ENCODE results near the gene CDH20. TPM values are rescaled to one million over a fixed set of nuclear protein-coding genes. Genes with fewer than 3 reads are reported as not detected.

Gene CDH20
- total RNA-seq, 1 experiment from 2014 or later, result not detected

GRCh38 chr18:61569176-61569892 lies 236.1 kb downstream of the CDH20 start:
- H3K9me3 ChIP-seq (replicated peaks), result peaks cover 2% of the 10 kb centered on the region; the same call in 1 of the 2 replicates
- no peaks in the 10 kb centered on the region for H3K27me3 ChIP-seq (replicated peaks)
- H3K4me3 ChIP-seq, result no peak overlapping the region

GRCh38 chr18:61570070-61570469 lies 236.8 kb downstream of the CDH20 start:
- Histone ChIP-seq H3K27ac (peak overlapping the region; percentile 83), H3K4me3 (no peak overlapping the region)

More at GRCh38 chr18:61569176-61569892, 236.1 kb downstream of the CDH20 start:
- peak; percentile 79 to 90 for DNase-seq (ENCODE audit: low read depth in 1 of 2, low spot score in 2 of 2)
- H3K4me1 ChIP-seq (replicated peaks), result peaks cover 21% of the 10 kb centered on the region
- no peaks in the 10 kb centered on the region for H3K36me3 ChIP-seq
- H3K27ac ChIP-seq, result peak overlapping the region; percentile 83

GRCh38 chr18:61572084-61572655 lies 238.9 kb downstream of the CDH20 start:
- Histone ChIP-seq H3K4me1 (replicated peaks) (peaks cover 40% of the 10 kb centered on the region), H3K27me3 (replicated peaks) (no peaks in the 10 kb centered on the region), H3K27ac (no peak overlapping the region), H3K36me3 (no peaks in the 10 kb centered on the region), H3K9me3 (replicated peaks) (peaks cover 2% of the 10 kb centered on the region; the same call in 1 of the 2 replicates), H3K4me3 (no peak overlapping the region)
- DNase-seq (ENCODE audit: low read depth in 1 of 2, low spot score in 2 of 2), result no peak

More at GRCh38 chr18:61570070-61570469, 236.8 kb downstream of the CDH20 start:
- no peaks in the 10 kb centered on the region for H3K27me3 ChIP-seq (replicated peaks)
- no peak for DNase-seq (ENCODE audit: low read depth in 1 of 2, low spot score in 2 of 2)
- H3K4me1 ChIP-seq (replicated peaks), result peaks cover 29% of the 10 kb centered on the region
- peaks cover 2% of the 10 kb centered on the region; the same call in 1 of the 2 replicates for H3K9me3 ChIP-seq (replicated peaks)
- no peaks in the 10 kb centered on the region for H3K36me3 ChIP-seq

GRCh38 chr18:61572871-61573270 lies 239.6 kb downstream of the CDH20 start:
- no peak for DNase-seq (ENCODE audit: low read depth in 1 of 2, low spot score in 2 of 2)
- Histone ChIP-seq H3K9me3 (replicated peaks) (peaks cover 2% of the 10 kb centered on the region; the same call in 1 of the 2 replicates), H3K36me3 (no peaks in the 10 kb centered on the region), H3K27me3 (replicated peaks) (no peaks in the 10 kb centered on the region), H3K4me3 (no peak overlapping the region), H3K4me1 (replicated peaks) (peaks cover 40% of the 10 kb centered on the region), H3K27ac (no peak overlapping the region)

- Histone ChIP-seq H3K4me3 (no peak overlapping the region), H3K27me3 (replicated peaks) (no peaks in the 10 kb centered on the region), H3K4me1 (replicated peaks) (peaks cover 35% of the 10 kb centered on the region), H3K27ac (peak overlapping the region; percentile 48; the same call in 1 of the 2 replicates), H3K36me3 (no peaks in the 10 kb centered on the region), H3K9me3 (replicated peaks) (peaks cover 2% of the 10 kb centered on the region; the same call in 1 of the 2 replicates)
- DNase-seq (ENCODE audit: low read depth in 1 of 2, low spot score in 2 of 2), result peak in 1 of 2 experiments; percentile 35
Observed at GRCh38 chr18:61574665-61575064, 241.4 kb downstream of the CDH20 start.

- H3K4me3 ChIP-seq, result no peak overlapping the region
Observed at GRCh38 chr18:61575419-61575818, 242.2 kb downstream of the CDH20 start.

GRCh38 chr18:61578846-61579245 lies 245.6 kb downstream of the CDH20 start:
- Histone ChIP-seq H3K4me3 (no peak overlapping the region), H3K27ac (no peak overlapping the region), H3K36me3 (no peaks in the 10 kb centered on the region), H3K27me3 (replicated peaks) (no peaks in the 10 kb centered on the region), H3K9me3 (replicated peaks) (no peaks in the 10 kb centered on the region), H3K4me1 (replicated peaks) (peaks cover 49% of the 10 kb centered on the region)
- no peak for DNase-seq (ENCODE audit: low read depth in 1 of 2, low spot score in 2 of 2)

More at GRCh38 chr18:61575419-61575818, 242.2 kb downstream of the CDH20 start:
- Histone ChIP-seq H3K27me3 (replicated peaks) (no peaks in the 10 kb centered on the region), H3K9me3 (replicated peaks) (peaks cover 2% of the 10 kb centered on the region; the same call in 1 of the 2 replicates), H3K36me3 (no peaks in the 10 kb centered on the region), H3K4me1 (replicated peaks) (peaks cover 35% of the 10 kb centered on the region), H3K27ac (peak overlapping the region; percentile 48)
- DNase-seq (ENCODE audit: low read depth in 1 of 2, low spot score in 2 of 2), result peak in 1 of 2 experiments; percentile 48

- Histone ChIP-seq H3K4me1 (replicated peaks) (peaks cover 44% of the 10 kb centered on the region), H3K9me3 (replicated peaks) (no peaks in the 10 kb centered on the region), H3K4me3 (no peak overlapping the region), H3K36me3 (no peaks in the 10 kb centered on the region), H3K27me3 (replicated peaks) (no peaks in the 10 kb centered on the region), H3K27ac (peak overlapping the region; percentile 23)
- DNase-seq (ENCODE audit: low read depth in 1 of 2, low spot score in 2 of 2), result peak in 1 of 2 experiments; percentile 46
Observed at GRCh38 chr18:61579581-61579980, 246.4 kb downstream of the CDH20 start.

- Histone ChIP-seq H3K4me3 (no peak overlapping the region), H3K9me3 (replicated peaks) (no peaks in the 10 kb centered on the region), H3K27ac (peak overlapping the region; percentile 23), H3K36me3 (no peaks in the 10 kb centered on the region), H3K4me1 (replicated peaks) (peaks cover 39% of the 10 kb centered on the region), H3K27me3 (replicated peaks) (no peaks in the 10 kb centered on the region)
- no peak for DNase-seq (ENCODE audit: low read depth in 1 of 2, low spot score in 2 of 2)
Observed at GRCh38 chr18:61580046-61580445, 246.8 kb downstream of the CDH20 start.

GRCh38 chr18:61581578-61582201 lies 248.5 kb downstream of the CDH20 start:
- DNase-seq (ENCODE audit: low read depth in 1 of 2, low spot score in 2 of 2), result peak; percentile 74 to 89
- H3K27me3 ChIP-seq (replicated peaks), result no peaks in the 10 kb centered on the region
- H3K9me3 ChIP-seq (replicated peaks), result no peaks in the 10 kb centered on the region
- H3K27ac ChIP-seq, result no peak overlapping the region
- no peaks in the 10 kb centered on the region for H3K36me3 ChIP-seq
- H3K4me3 ChIP-seq, result peak overlapping the region; percentile 34
- H3K4me1 ChIP-seq (replicated peaks), result peaks cover 28% of the 10 kb centered on the region

- Histone ChIP-seq H3K4me1 (replicated peaks) (peaks cover 28% of the 10 kb centered on the region), H3K27me3 (replicated peaks) (no peaks in the 10 kb centered on the region), H3K27ac (no peak overlapping the region), H3K4me3 (peak overlapping the region; percentile 34), H3K9me3 (replicated peaks) (no peaks in the 10 kb centered on the region), H3K36me3 (no peaks in the 10 kb centered on the region)
- DNase-seq (ENCODE audit: low read depth in 1 of 2, low spot score in 2 of 2), result no peak
Observed at GRCh38 chr18:61582202-61582710, 249.0 kb downstream of the CDH20 start.

- Histone ChIP-seq H3K27ac (no peak overlapping the region), H3K9me3 (replicated peaks) (no peaks in the 10 kb centered on the region), H3K4me3 (no peak overlapping the region), H3K27me3 (replicated peaks) (no peaks in the 10 kb centered on the region), H3K36me3 (no peaks in the 10 kb centered on the region), H3K4me1 (replicated peaks) (peaks cover 35% of the 10 kb centered on the region)
- no peak for DNase-seq (ENCODE audit: low read depth in 1 of 2, low spot score in 2 of 2)
Observed at GRCh38 chr18:61583548-61583947, 250.3 kb downstream of the CDH20 start.

- DNase-seq (ENCODE audit: low read depth in 1 of 2, low spot score in 2 of 2), result no peak
- Histone ChIP-seq H3K4me3 (no peak overlapping the region), H3K27ac (no peak overlapping the region)
Observed at GRCh38 chr18:61587865-61588264, 254.6 kb downstream of the CDH20 start.

More at GRCh38 chr18:61587865-61588264, 254.6 kb downstream of the CDH20 start:
- H3K9me3 ChIP-seq (replicated peaks), result no peaks in the 10 kb centered on the region
- no peaks in the 10 kb centered on the region for H3K27me3 ChIP-seq (replicated peaks)
- no peaks in the 10 kb centered on the region for H3K36me3 ChIP-seq
- peaks cover 16% of the 10 kb centered on the region for H3K4me1 ChIP-seq (replicated peaks)
